HG02642 (cell line): ENCODE results near the gene TXNL4A.
A peak's percentile ranks its signal among the peaks of the same experiment; 100 is the strongest.

Source experiments
- ATAC-seq: cut with Tn5 transposase; IDR thresholded peaks from one replicate; pipeline ENCODE4 v1.9.1; 2021; ENCODE audit warnings: mild to moderate bottlenecking; ENCODE audit not compliant: unreplicated experiment, poor library complexity

TXNL4A gene

GRCh38 chr18:79951545-79952455 lies 36.6 kb downstream of the TXNL4A start, which contains the start of gene SLC66A2:
Gene SLC66A2, minus strand, starts transcription at chr18:79951653. Its CDS starts 727 bp downstream, at chr18:79950926.
- ATAC-seq: peak; percentile 83

- peak; percentile 27 for ATAC-seq
Observed at GRCh38 chr18:79950515-79951341, 37.6 kb downstream of the TXNL4A start.

- ATAC-seq: no peak
Observed at GRCh38 chr18:79949697-79950487, 38.5 kb downstream of the TXNL4A start.

GRCh38 chr18:79948719-79949411 lies 39.5 kb downstream of the TXNL4A start:
- no peak for ATAC-seq

GRCh38 chr18:79947881-79948610 lies 40.3 kb downstream of the TXNL4A start:
- no peak for ATAC-seq

- ATAC-seq: no peak
Observed at GRCh38 chr18:79947054-79947755, 41.2 kb downstream of the TXNL4A start.

GRCh38 chr18:79945118-79946042 lies 43.0 kb downstream of the TXNL4A start:
- no peak for ATAC-seq

- peak; percentile 1 for ATAC-seq
Observed at GRCh38 chr18:79944746-79945117, 43.6 kb downstream of the TXNL4A start.

GRCh38 chr18:79944126-79944731 lies 44.1 kb downstream of the TXNL4A start:
- peak; percentile 56 for ATAC-seq

GRCh38 chr18:79943608-79944125 lies 44.7 kb downstream of the TXNL4A start:
- ATAC-seq: no peak

GRCh38 chr18:79942786-79943607 lies 45.4 kb downstream of the TXNL4A start:
- ATAC-seq: no peak

GRCh38 chr18:79942211-79942610 lies 46.2 kb downstream of the TXNL4A start:
- ATAC-seq: no peak

GRCh38 chr18:79941473-79942119 lies 46.8 kb downstream of the TXNL4A start:
- no peak for ATAC-seq

- no peak for ATAC-seq
Observed at GRCh38 chr18:79940814-79941472, 47.4 kb downstream of the TXNL4A start.
